IPS DF 4.7 (cell line): ENCODE results near the gene ACTG1.

Experiments used
- DNase-seq: peaks from one replicate; pipeline ENCODE4 v3.0.0-alpha.2; 2013; ENCODE audit warnings: low spot score; ENCODE audit errors: extremely low read depth

The ACTG1 gene

GRCh38 chr17:81545160-81545949 is 32.8 kb upstream of the ACTG1 start:
- DNase-seq, result no peak

- DNase-seq, result no peak
Observed at GRCh38 chr17:81544281-81544974, 31.8 kb upstream of the ACTG1 start.

DNA sequence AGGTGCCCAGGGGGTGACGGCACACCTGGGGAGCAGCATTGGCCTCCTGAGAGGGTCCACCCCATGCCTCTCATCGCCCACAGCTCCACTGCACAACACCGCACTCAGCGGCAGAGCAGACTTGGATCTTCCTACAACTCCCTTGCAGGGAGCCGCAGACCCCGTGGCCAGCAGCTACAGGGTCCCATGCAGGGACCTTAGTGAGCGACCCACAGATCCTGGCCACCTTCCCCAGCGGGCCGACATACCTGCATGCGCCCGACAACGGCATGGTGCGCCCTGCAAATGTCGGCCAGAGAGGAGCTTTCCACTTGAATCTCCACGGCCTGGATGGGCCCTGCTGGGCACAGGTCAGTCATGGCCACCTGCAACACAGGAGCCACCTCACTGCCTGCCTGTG is 31.2 kb upstream of the ACTG1 start:
- DNase-seq, result no peak

DNA sequence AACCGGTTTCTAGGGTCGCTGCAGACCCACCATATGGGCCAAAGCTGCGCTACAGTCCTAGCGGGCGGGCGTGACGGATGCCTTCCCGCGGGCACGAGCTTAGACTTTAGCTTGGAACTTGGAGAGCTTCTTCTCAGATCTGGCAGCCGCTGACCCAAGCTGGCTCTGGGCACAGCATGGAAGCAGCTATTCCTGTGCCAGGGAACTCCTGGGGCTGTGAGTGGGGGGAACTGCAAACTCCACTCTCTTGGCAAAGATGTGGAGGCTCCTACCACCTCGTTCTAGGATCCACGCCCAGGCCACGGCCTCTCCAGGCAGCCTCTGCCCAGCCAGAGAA is 30.7 kb upstream of the ACTG1 start:
- no peak for DNase-seq

GRCh38 chr17:81542431-81543338 is 30.1 kb upstream of the ACTG1 start:
- no peak for DNase-seq

DNA sequence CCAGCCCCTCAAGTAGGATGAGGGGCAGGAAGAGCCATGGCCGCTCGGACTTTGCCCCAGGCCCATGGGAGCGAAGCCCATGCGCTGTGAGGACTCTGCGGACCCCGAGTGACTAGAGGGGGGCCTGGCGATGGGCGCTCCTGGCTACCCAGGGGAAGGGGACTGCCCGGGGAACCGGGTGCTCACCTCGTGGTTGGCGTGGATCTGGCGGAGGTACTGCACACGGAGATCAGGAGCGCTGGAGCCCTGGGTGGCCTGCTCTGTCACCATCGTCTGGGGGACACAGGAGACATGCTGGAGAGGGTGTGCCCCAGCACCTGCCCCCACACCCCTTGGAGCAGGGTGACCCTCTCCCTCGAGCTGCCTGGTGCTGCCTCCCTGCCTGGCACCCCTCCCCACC is 28.5 kb upstream of the ACTG1 start:
- no peak for DNase-seq

DNA sequence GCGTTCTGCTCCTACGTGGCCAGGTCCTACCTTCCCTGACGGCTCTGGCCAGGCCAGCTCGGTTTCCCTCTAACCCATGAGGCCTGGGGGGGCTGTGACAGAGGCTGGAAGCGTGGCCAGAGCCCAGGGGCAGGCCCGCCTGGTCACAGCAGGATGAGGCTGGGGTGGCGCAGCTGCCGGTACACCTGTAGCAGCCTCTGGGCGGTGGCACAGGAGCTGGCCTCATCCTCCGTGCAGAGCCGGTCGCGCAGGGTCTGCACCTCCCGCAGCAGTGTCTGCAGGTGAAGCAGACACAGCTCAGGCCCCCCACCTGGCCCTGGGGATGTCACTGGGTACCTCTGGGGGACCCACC is 28.1 kb upstream of the ACTG1 start:
- no peak for DNase-seq

DNA sequence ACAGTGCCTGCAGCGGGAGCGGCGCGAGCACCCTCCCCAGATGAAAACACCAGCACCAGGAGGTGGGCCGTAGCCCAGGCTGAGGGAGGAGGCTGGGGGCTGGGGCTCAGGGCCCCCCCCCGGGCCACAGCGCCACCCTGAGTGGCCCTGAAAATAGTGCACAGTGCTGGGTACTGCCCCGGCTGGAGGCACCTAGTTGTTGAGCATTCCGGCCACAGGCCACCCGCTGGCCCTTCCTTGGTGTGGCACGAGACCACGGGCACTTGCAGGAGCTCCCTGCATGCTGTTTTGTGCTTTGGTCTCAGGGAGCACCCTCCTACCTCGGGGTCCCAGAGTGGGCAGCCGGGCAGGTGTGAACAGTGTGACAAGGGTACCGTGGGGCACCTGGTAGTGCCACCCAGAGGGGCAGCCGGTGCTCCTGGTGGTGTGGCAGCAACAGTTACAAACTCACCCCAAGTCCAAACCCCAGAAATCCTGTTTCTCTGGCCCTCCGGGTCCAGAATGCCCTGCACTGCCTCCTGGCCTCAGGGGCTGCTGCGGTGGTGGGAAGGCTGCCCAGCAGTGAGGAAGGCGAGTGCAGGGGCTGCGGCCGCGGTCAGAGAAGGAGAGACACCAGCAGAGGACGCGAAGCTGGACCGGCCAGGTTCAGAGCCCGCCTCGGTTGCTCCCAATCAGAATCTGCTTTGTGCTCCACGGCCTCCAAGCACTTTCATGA is 27.5 kb upstream of the ACTG1 start:
- no peak for DNase-seq

DNA sequence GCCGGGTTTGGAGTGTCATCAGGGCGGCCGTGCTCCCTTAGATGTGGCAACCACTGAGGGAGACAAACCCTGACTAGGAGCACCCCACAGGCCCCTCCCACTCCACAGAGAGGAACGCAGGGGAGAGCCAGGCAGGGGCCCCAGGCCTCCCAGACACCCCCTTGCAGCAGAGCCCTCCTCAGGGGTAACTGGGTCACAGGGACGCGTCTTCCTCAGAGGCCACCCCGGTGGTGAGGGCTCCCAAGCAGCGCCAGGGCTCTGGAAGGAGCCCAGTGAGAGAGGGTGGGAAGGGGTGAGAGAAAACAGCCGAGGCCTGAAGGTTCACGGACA is 26.9 kb upstream of the ACTG1 start:
- DNase-seq, result no peak

DNA sequence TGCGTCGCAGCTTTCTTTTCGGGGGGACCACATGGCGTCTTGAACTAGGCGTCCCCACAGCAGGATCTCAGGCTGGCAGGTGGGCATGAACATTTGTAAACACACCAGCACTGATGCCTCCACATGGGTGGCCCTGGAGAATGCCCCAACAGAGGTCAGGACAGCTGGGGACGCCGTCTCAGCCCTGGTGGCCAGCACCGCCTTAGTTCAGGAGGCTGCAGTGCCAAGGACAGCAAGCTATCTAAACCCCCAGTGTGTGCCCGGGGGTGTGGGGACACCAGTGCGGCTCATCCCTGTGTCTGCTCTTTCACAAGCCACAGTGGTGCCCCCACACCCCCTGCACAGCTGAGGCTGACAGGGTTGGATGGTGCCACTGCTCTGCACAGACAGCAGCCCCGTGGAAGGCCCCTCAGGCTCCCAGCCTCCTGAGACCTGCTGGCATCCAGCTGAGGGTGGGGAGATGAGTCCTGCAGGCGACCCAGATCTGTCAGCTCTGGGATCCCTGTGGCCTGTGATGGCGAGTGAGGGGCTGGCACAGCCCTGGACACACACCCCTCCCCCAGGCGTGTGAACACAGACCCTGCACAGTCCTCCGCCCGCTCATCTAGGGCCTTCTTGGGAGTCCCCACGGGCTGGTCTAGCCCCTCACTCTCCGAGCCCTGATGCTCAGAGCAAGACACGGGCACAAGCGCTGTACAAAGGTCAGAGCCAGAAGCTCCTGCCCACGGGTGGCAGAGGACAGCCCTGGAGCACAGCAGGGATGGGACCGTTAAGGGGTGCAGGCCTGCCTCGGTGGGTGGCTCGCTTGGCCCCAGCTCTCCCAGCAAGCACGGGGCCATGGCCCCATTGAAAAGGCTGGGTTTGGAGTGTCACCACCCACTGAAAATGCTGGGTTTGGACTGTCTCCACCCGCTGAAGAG is 26.3 kb upstream of the ACTG1 start:
- DNase-seq, result no peak

DNA sequence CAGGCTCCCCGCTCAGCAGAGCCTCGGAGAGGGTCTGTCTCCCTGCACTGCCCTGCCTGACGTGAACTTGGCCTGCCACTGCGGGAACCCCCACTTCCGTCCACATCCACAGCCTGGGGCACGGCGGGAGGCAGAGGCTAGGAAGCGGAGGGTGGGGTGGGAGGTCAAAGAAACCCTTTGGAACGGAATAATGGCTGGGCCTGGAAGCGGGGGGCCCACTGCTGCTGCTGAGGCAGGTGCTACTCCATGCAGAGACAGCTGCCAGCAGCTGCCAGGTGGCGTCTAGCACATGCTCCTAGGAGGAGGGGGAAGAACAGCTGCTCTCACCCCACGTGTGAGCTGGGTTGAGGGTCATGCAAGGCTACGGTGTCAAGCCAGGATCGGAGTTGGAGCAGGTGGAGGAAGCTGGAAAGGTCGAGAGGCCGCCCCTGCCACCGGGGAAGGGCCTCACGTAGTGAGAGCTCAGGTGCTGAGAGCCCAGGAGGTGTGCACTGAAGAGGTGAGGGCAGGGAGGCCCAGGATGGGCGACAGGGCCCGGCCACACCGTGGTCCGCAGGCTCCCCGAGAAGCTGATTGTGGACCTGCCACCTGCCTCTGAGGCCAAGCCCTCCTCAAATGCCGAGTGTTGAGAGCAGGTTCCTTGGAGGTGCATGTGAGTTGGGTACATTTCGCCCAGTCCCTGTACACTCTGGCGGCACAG is 25.4 kb upstream of the ACTG1 start:
- DNase-seq, result no peak

DNA sequence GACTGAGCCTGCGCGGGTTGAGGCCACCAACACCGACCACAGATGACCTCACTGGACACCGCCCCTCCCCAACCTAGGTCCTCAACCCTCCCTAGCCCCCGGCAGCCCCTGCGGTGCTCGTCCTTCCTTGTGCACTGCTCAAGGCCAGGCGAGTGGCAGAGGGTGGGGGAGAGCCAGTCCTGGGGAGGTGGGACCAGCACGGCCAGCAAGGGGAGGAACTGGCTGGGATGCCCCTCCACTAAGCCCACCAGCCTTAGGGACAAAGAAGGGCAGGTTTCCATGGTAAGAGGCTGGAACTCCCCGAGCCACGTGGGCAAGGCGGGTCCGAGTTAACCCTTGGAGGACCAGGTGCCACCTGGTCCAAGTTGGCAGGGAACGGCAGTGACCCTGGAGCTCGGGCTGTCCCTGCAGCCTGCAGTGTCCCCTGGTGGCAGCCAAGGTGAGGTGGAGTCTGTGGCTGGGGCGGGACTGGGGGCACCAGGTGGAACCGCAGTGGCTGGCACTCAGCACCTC is 24.8 kb upstream of the ACTG1 start:
- DNase-seq, result no peak

DNA sequence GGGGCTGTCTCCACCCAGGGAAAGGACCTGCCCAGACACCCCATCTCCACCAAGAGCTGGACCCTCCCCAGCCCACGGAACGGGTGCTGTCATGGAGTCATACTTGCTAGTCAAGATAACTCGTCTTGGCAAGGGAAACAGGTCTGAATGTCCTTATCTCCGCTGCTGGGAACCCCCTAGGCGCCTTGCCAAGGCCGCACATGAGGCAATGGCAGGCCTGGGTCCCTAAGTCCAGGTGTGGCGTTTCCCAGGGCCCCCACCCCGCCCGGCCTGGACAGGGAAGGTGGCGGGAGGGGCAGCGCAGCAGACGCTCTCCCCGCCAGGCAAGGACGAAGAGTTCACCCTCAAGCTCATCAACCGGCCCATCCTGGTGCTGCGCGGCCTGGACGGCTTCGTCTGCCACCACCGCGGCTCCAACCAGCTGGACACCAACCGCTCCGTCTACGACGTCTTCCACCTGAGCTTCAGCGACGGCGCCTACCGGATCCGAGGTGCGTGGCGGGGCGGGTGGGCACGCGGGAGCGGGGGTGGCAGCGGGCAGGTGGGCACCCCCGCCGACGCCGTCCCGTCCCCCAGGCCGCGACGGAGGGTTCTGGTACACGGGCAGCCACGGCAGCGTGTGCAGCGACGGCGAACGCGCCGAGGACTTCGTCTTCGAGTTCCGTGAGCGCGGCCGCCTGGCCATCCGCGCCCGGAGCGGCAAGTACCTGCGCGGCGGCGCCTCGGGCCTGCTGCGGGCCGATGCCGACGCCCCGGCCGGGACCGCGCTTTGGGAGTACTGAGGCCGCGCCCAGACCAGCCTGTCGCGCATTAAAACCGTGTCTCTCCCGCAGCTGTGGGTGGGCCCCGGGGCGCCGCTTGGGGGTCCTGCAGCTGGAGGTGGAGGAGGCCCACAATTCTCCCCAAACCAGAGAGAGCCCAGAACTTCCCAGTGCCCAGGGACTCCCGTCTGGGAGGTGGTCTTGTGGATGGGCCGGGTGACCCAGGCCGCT is 24.0 kb upstream of the ACTG1 start:
- no peak for DNase-seq

DNA sequence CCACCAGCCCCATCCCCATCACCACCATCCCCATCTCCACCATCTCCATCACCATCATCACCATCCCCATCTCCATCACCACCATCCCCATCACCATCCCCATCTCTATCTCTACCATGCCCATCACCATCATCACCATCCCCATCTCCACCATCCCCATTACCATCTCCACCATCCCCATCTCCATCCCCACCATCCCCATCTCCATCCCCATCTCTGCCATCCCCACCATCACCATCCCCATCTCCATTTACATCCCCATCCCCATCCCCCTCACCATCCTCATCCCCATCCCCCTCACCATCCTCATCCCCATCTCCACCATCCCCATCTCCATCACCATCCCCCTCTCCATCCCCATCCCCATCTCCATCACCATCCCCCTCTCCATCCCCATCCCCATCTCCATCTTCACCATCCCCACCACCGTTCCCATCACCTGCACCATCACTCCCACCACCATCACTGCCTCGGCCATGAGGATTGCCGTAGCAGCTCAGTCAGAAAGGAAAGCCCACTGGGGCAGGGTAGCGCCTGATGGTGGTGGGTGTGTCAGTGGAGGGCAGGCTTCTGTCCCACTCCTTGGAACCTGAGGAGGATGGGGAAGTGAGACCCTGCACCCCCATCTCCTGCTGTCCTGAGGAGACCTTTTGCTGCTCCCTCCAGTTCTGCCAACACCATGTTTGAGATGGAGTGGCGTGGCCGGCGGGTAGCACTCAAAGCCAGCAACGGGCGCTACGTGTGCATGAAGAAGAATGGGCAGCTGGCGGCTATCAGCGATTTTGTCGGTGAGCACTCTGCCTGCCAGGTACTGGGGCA is 23.1 kb upstream of the ACTG1 start:
- DNase-seq, result no peak

DNA sequence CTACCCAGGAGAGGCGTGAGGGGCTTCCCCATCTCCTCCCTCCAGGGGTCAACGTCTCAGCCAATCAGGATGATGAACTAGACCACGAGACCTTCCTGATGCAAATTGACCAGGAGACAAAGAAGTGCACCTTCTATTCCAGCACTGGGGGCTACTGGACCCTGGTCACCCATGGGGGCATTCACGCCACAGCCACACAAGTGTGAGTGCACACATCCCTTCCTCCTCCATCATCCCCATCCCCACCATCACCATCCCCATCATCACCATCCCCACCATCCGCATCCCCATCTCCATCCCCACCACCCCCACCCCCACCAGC is 22.4 kb upstream of the ACTG1 start:
- no peak for DNase-seq

- DNase-seq, result no peak
Observed at GRCh38 chr17:81534157-81535006, 21.8 kb upstream of the ACTG1 start.
